NT2/D1 (cell line): Measurements from ENCODE around the gene BATF3.

ENCODE experiments used
- SUZ12 ChIP-seq: IDR thresholded peaks from 2 replicates; pipeline ENCODE4 v1.6.1; 2011; ENCODE audit not compliant: insufficient read length, insufficient read depth; ENCODE audit errors: extremely low read depth
- YY1 ChIP-seq: IDR thresholded peaks from 2 replicates; pipeline ENCODE4 v1.6.1; 2011; ENCODE audit not compliant: insufficient read length, insufficient read depth
- ZNF274 ChIP-seq: IDR thresholded peaks from 2 replicates; pipeline ENCODE4 v1.6.1; 2011; ENCODE audit warnings: mild to moderate bottlenecking, low read depth, low read length

GRCh38 chr1:212655668-212656440 lies 43.8 kb downstream of the BATF3 start:
- TF ChIP-seq YY1: no peak
- TF ChIP-seq SUZ12: no peak
- TF ChIP-seq ZNF274: no peak
